ENCODE data around the gene IL27RA. TPM values are rescaled to one million over a fixed set of nuclear protein-coding genes. Genes with fewer than 3 reads are reported as not detected.

Gene IL27RA
- total RNA-seq, 1 experiment from 2014 or later = 7.8 TPM

DNA sequence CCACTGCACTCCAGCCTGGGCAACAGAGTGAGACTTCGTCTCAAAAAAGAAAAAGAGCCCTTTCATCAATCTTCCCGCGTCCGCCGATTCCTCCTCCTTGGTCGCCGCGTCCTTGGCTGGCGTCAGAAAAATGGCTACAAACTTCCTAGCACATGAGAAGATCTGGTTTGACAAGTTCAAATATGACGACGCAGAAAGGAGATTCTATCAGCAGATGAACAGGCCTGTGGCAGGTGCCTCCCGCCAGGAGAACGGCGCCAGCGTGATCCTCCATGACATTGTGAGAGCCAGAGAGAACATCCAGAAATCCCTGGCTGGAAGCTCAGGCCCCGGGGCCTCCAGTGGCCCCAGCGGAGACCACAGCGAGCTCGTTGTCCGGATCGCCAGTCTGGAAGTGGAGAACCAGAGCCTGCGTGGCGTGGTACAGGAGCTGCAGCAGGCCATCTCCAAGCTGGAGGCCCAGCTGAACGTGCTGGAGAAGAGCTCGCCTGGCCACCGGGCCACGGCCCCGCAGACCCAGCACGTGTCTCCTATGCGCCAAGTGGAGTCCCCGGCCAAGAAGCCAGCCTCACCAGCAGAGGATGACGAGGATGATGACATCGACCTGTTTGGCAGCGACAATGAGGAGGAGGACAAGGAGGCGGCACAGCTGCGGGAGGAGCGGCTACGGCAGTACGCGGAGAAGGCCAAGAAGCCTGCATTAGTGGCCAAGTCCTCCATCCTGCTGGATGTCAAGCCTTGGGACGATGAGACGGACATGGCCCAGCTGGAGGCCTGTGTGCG is 38.9 kb downstream of the IL27RA start:
- no TSS peak for BruUV-seq (replicated peaks)
- H3K4me2 ChIP-seq = no peak overlapping the region
- H3K9me3 ChIP-seq (ENCODE audit: insufficient read depth, low read depth) = no peaks in the 10 kb centered on the region
- no peaks in the 10 kb centered on the region for H3K9me2 ChIP-seq (ENCODE audit: insufficient read depth)
- no peak overlapping the region for H2AFZ ChIP-seq
- no peak for DNase-seq
- ChIA-PET POLR2A (ENCODE audit: unreplicated experiment) (no interaction called here), CTCF (no interaction called here)
- H3K4me3 ChIP-seq = no peak overlapping the region
- intact Hi-C loops (cut with micrococcal nuclease; ENCODE audit: unreplicated experiment) = loop anchor here (5.0 kb wide), 2 partner anchors 38 to 473 kb away; partner anchors contain the start of gene IL27RA
- H3K4me1 ChIP-seq (replicated peaks; ENCODE audit: insufficient read depth) = 0 out of 2 replicates have a peak, but pooled peaks cover 10% of the 10 kb centered on the region
- no peak overlapping the region for H3K27ac ChIP-seq
- TF ChIP-seq EZH2 (IDR thresholded peaks at IDR 0.05; ENCODE audit: low read depth) = no peak
- TF ChIP-seq, protein P1, sequence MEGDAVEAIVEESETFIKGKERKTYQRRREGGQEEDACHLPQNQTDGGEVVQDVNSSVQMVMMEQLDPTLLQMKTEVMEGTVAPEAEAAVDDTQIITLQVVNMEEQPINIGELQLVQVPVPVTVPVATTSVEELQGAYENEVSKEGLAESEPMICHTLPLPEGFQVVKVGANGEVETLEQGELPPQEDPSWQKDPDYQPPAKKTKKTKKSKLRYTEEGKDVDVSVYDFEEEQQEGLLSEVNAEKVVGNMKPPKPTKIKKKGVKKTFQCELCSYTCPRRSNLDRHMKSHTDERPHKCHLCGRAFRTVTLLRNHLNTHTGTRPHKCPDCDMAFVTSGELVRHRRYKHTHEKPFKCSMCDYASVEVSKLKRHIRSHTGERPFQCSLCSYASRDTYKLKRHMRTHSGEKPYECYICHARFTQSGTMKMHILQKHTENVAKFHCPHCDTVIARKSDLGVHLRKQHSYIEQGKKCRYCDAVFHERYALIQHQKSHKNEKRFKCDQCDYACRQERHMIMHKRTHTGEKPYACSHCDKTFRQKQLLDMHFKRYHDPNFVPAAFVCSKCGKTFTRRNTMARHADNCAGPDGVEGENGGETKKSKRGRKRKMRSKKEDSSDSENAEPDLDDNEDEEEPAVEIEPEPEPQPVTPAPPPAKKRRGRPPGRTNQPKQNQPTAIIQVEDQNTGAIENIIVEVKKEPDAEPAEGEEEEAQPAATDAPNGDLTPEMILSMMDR (conservative IDR thresholded peaks at IDR 0.05) = no peak
- peaks cover 23% of the 10 kb centered on the region for H3F3A ChIP-seq (ENCODE audit: insufficient read depth, low read depth)
- H3K27me3 ChIP-seq (ENCODE audit: insufficient read depth, low read depth) = no peaks in the 10 kb centered on the region
- H3K36me3 ChIP-seq (ENCODE audit: low read depth) = no peaks in the 10 kb centered on the region
- H4K20me1 ChIP-seq (ENCODE audit: insufficient read depth) = no peaks in the 10 kb centered on the region
- no peaks in the 10 kb centered on the region for H3K79me2 ChIP-seq (ENCODE audit: low read depth)

DNA sequence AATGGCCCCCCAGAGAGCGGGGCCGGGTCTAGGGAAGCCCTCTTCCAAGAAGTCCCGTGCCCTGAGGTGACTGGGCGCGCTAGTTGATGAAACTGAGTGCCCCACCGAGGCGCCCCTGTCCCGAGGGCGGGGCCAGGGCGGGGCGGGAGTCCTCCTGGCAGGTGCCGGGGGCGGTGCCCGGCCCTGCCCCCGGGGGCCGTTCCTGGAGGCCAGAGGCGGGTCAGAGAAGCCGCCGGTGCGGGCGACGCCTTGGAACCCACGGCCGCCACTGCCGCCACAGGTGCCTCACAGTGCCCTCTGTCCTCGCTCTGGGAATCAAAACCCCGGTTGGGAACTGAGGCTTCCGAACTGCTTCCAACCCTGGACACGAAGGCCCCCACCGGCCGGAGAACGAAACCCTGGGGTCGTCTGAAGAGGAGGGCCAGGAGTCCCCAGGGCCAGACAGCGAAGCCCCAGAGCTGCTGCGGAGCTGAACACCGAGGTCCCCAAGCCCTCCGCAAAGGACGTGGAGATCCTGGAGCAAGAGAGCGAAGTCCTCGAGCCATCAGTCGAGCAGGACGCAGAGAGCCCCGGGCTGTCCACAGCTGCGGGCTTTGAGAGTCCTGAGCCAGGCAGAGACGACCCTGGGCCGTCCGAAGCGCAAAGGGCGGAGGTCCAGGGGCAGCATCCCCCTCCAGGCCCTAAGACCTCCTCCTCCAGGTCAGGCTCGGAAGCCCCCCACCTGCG is 41.1 kb downstream of the IL27RA start, which contains the start of gene MISP3:
Gene MISP3 (plus strand): TSS at position 252 of the 726 bp plus-strand sequence. CDS start 524 bp downstream, outside the sequence.
- CTCF ChIA-PET = interaction anchor here (0.5 kb wide), 1 partner anchor 188 kb away, joined by 5 read pairs; no protein-coding TSS in a partner anchor
- TF ChIP-seq, protein P1 (conservative IDR thresholded peaks at IDR 0.05) = peak; percentile 53
- no peak for TF ChIP-seq EZH2 (IDR thresholded peaks at IDR 0.05; ENCODE audit: low read depth)
- H3K4me3 ChIP-seq = peak within 1 kb of the TSS; percentile 72
- no TSS peak for BruUV-seq (replicated peaks)
- H3K4me2 ChIP-seq = peak within 1 kb of the TSS; percentile 100
- no peaks in the 10 kb centered on the region for H3K27me3 ChIP-seq (ENCODE audit: insufficient read depth, low read depth)
- no peaks in the 10 kb centered on the region for H3K79me2 ChIP-seq (ENCODE audit: low read depth)
- peak; percentile 48 to 81 for DNase-seq
- no peaks in the 10 kb centered on the region for H3K36me3 ChIP-seq (ENCODE audit: low read depth)
- H4K20me1 ChIP-seq (ENCODE audit: insufficient read depth) = no peaks in the 10 kb centered on the region
- peaks cover 29% of the 10 kb centered on the region for H3F3A ChIP-seq (ENCODE audit: insufficient read depth, low read depth)
- intact Hi-C loops (cut with micrococcal nuclease; ENCODE audit: unreplicated experiment) = loop anchor here (1.0 to 5.0 kb wide), 5 partner anchors 40 to 475 kb away; partner anchors contain the start of genes IL27RA and RFX1
- H3K4me1 ChIP-seq (replicated peaks; ENCODE audit: insufficient read depth) = 0 out of 2 replicates have a peak, but pooled peaks cover 10% of the 10 kb centered on the region
- H2AFZ ChIP-seq = peak within 1 kb of the TSS; percentile 90
- POLR2A ChIA-PET (ENCODE audit: unreplicated experiment) = no interaction called here
- H3K9me2 ChIP-seq (ENCODE audit: insufficient read depth) = no peaks in the 10 kb centered on the region
- no peaks in the 10 kb centered on the region for H3K9me3 ChIP-seq (ENCODE audit: insufficient read depth, low read depth)
- no peak within 1 kb of the TSS for H3K27ac ChIP-seq

DNA sequence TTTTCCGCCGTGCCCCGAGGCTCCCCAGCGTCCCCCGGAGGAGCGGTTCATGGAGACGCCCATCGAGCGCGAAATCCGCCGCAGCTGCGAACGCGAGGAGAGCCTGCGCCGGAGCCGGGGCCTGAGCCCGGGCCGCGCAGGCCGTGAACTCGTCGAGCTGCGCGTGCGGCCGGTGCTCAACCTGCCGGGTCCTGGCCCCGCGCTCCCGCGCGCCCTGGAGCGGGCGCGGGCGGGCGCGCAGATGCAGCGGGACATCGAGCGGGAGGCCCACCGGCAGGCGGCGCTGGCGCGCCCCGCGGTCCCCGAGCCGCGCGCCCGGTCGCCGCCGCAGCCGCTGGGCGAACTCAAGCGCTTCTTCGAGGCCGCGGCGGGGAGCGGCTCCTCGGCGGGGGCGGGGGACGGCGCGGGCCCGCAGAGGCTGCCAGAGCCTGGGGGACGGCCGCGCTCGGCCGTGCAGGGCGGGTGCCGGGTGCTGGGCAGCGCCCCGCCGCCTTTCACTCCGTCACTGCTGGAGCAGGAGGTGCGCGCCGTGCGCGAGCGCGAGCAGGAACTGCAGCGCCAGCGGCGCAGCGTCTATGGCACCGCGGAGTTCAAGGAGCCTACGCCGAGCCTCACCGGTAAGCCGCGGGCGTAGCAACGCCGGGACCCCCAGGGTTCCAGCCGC is 41.8 kb downstream of the IL27RA start:
- DNase-seq = peak; percentile 61 to 78
- no TSS peak for BruUV-seq (replicated peaks)
- no peaks in the 10 kb centered on the region for H3K9me2 ChIP-seq (ENCODE audit: insufficient read depth)

More for the DNA sequence above, 41.8 kb downstream of the IL27RA start:
- Histone ChIP-seq H3K27ac (no peak overlapping the region), H3K9me3 (ENCODE audit: insufficient read depth, low read depth) (no peaks in the 10 kb centered on the region), H3K4me2 (peak overlapping the region; percentile 100), H3K4me1 (replicated peaks; ENCODE audit: insufficient read depth) (0 out of 2 replicates have a peak, but pooled peaks cover 10% of the 10 kb centered on the region), H3F3A (ENCODE audit: insufficient read depth, low read depth) (peaks cover 29% of the 10 kb centered on the region), H3K4me3 (peak overlapping the region; percentile 72), H3K27me3 (ENCODE audit: insufficient read depth, low read depth) (no peaks in the 10 kb centered on the region), H3K36me3 (ENCODE audit: low read depth) (no peaks in the 10 kb centered on the region), H4K20me1 (ENCODE audit: insufficient read depth) (no peaks in the 10 kb centered on the region), H3K79me2 (ENCODE audit: low read depth) (no peaks in the 10 kb centered on the region), H2AFZ (peak overlapping the region; percentile 90)
- intact Hi-C loops (cut with micrococcal nuclease; ENCODE audit: unreplicated experiment) = loop anchor here (2.0 to 5.0 kb wide), 3 partner anchors 41 to 476 kb away; partner anchors contain the start of genes IL27RA and RFX1
- ChIA-PET POLR2A (ENCODE audit: unreplicated experiment) (no interaction called here), CTCF (interaction anchor here (0.5 to 1.3 kb wide), 3 partner anchors 180 to 194 kb away, joined by 5 to 6 read pairs (median 5); no protein-coding TSS in a partner anchor)
- no peak for TF ChIP-seq EZH2 (IDR thresholded peaks at IDR 0.05; ENCODE audit: low read depth)
- TF ChIP-seq, protein P1 (conservative IDR thresholded peaks at IDR 0.05) = no peak
